ENCODE data around the gene PTPRH.
"Not testable (repeated sequence)": the region's sequence is repeated elsewhere in the genome, so short reads cannot be mapped to it uniquely, and the experiment has no call there.

PTPRH gene

GRCh38 chr19:55225415-55225958, 16.2 kb upstream of the PTPRH start:
- no peak for DNase-seq (ENCODE audit: low read depth in 2 of 2)

DNA sequence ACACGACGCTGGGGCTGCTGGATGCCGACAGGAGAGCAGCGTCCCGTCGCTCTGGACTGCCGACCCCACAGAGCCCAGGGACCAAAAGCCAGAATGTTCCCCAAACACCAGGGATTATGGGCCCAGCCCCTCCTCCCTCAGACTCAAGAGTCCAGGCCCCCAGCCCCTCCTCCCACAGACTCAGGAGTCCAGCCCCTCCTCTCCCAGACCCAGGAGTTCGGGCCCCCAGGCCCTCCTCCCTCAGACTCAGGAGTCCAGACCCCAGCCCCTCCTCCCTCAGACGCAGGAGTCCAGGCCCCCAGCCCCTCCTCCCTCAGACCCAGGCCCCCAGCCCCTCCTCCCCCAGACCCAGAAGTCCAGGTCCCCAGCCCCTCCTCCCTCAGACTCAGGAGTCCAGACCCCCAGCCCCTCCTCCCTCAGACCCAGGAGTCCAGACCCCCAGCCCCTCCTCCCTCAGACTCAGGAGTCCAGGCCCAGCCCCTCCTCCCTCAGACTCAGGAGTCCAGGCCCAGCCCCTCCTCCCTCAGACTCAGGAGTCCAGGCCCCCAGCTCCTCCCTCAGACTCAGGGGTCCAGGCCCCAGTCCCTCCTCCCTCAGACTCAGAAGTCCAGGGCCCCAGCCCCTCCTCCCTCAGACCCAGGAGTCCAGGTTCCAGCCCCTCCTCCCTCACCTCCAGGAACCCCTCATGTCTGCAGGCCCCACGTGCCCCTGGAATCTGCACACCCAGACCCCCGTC, 15.5 kb upstream of the PTPRH start:
- DNase-seq (ENCODE audit: low read depth in 2 of 2): not testable (repeated sequence)

DNA sequence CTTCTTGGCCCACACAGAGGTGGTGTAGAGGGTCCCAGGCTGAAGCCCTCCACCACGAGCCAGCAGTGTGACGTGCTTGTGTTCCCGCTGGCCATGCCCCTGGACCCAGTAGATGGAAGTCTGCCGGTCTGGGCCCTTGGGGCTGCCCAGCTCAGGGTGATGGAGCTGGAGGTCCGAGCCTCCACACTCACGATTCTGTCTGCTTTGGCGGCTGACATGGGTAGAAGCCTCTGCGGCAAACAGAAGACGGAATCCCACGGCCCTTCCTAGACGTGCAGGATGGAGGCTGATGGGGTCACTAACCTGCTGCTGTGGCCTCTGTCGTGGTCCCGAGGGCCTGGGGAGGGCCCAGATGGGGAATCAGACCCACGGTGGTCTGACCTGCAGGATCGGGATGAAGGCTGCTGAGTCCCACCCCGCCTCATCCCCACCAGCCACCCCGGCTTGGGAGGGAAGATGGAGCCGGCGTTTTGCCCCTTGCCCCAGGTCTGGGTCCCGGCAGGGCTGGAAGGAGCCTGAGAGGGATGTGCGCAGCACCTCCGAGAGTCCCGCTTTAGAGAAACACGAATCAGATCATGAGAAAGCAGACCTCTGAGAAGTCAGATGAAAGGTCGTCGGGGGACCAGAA, 14.9 kb upstream of the PTPRH start:
- no peak for DNase-seq (ENCODE audit: low read depth in 2 of 2)

DNA sequence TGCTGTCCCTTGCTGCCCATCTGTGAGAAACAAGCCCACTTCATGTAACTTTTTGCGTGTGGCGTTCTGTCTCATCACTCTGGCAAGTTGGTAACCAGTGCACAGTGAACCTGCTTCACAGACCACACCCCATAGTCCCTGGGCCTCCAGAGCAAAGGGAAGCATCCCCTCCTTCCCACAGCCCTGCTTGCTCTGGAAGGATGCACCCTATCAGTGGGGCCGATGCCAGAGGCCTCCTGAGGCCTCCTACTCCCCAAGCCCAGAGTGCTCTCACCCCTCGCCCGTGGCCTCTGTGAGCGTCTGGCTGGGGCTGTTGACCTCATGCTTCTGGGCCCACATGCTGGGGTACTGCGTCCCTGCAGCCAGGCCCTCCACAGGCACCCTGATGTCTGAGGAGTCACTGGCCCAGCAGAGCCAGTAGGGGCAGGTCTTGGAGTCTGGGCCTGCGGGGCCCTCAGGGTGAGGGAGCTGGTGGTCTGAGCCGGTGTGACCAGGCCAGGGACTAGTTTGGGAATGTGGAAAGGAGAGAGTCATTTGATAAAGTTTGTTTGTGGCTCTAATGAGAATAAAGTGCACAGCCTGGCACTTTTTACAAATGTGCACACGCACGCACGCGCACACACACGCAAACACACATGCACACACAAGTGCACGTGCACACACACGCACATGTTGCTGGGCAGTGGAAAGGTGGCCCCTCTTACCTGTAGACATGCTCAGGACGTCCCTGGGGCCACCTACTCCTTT, 14.2 kb upstream of the PTPRH start:
- DNase-seq (ENCODE audit: low read depth in 2 of 2): no peak

DNA sequence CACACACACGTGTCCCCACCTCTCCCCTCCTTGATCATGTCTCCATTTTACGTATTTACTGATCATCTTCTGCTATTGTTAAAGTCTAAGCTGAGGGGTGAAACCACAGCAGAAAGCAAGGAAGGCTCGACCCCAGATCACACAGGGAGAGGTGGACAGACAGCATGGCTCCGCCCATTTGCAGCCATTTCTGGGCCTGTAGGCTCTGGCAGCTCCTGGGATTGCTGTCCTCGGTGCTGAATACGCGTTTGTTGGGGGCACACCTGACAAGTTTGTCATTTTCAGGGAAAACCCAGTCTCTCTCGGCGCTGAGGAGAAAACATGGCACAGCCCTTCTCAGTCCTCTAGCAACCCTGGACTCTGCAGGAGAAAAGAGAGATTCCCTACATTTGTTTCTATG, 11.2 kb upstream of the PTPRH start:
- no peak for DNase-seq (ENCODE audit: low read depth in 2 of 2)

DNA sequence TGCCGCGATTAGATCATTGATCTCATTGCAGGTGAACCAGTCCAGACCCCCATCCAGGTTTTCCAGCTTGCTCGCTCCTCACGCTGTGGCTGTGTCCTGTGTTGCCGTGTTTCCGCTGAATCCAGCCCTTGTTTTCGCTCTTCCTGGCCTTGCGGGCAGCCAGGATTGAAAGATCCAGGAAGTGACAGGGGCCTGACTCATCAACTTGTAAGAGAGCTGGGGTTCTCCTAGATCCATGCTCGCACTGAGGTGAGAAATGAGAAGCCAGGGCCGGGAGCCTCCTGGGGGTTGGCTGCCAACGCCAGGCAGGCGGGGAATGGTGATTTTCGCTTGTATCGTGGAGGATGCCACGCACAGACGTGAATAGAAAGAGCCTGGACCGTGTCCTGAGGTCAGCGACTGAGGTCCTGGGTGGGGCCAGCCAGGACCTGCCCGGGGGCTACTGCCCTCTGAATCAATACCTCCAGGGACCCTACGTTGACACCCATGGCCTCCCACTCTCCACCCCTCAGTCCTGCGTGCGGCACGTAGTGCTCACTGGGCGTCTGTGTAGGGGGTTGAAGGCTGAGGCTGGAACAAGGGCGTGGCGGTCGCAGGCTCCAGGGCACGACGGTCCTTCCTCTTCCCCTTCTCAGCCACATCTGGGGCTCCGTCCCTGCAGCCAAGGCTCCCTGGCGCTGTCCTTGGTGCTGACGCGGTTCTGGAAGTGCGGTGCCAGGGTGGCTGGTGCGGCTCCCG, 7.3 kb upstream of the PTPRH start:
- no peak for DNase-seq (ENCODE audit: low read depth in 2 of 2)

DNA sequence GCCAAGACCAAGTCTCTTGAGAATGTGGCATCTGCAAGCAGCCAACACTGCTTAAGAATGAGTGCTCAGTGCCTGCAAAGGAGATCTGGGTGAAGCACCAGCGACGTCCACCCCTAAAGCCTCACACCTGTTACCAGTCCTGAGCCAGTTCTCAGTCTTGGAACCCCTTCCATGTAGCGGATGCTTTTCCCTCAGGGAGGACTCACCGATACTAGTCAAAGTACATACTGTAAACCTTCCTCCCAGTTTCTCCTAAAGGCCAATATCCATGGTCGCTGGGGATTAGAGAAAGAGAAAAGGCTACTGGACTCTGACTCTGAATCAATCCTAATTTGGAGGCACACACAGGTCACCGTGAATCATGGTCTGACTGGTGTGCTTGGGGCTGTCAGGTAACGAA, 4.2 kb upstream of the PTPRH start:
- DNase-seq (ENCODE audit: low read depth in 2 of 2): no peak

- no peak for DNase-seq (ENCODE audit: low read depth in 2 of 2)
These were observed 3.1 kb upstream of the PTPRH start for GRCh38 chr19:55212447-55212846.

GRCh38 chr19:55209693-55210472, 582 bp upstream of the PTPRH start:
- no peak for DNase-seq (ENCODE audit: low read depth in 2 of 2)

- peak; percentile 8 to 20 for DNase-seq (ENCODE audit: low read depth in 2 of 2)
These were observed 2.4 kb downstream of the PTPRH start for GRCh38 chr19:55206664-55207500.

GRCh38 chr19:55202199-55202598, 7.1 kb downstream of the PTPRH start:
- DNase-seq (ENCODE audit: low read depth in 2 of 2): not testable (repeated sequence)

DNA sequence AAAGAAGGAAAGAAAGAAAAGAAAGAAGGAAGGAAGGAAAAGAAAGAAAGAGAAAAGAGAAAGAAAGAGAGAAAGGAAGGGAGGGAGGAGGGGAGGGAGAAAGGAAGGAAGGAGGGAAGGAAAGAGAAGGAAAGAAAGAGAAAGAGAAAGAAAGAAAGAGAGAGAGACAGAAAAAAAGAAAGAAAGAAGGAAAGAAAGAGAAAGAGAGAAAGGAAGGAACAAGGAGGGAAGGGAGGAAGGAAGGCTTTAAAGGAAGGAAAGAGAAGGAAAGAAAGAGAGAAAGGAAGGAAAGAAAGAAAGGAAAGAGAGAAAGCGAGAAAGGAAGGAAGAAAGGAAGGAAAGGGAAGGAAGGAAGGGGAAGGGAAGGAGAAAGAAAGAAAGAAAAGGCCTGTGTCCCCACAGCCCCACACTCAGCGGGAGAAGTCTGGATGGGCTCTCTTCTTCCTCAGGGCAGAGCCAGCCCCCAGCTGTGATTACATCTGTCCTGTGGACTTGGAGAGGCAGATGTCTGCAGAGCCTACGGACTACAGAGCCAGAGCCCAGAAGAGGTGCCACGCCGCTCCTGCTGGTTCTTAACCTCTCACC, 9.6 kb downstream of the PTPRH start:
- DNase-seq (ENCODE audit: low read depth in 2 of 2): no peak

DNA sequence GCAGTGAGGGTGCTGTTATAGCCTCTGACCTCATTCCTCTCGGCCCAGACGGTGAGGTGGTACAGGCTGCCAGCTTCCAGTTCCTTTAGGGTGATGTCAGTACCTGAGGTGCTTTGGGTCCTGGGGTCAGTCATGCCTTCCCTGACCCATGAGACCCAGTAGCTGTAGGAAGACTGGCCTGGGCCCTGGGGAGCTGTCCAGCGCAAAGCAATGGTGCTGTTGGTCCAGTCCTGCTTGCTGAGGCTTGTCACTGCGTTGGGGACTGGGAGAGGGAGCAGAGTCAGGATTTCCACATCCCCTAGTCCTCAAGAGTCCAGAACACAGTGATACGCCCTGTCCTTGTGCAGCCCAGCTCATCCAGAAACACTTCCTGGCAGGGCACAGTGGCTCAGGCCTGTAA, 10.7 kb downstream of the PTPRH start:
- no peak for DNase-seq (ENCODE audit: low read depth in 2 of 2)

DNA sequence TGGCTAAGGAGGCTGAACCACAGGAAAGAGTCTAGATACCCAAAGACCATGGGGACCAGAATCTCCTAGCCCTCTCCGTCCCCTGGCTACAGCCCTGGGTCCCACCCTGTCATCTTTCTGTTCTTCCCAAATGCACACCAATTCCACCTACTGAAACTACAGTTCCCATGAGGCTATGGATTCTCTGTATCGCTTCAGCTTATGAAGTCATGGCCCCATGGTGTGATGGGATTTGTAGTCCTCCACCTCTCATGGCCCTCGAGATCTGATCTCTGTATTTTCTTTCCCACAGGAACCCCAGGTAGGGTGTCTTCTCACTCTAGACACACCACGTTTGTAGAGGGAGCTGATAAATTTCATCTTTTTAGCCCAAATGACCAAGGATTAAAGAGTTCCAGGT, 11.8 kb downstream of the PTPRH start:
- no peak for DNase-seq (ENCODE audit: low read depth in 2 of 2)

GRCh38 chr19:55196803-55197202, 12.5 kb downstream of the PTPRH start:
- no peak for DNase-seq (ENCODE audit: low read depth in 2 of 2)

DNA sequence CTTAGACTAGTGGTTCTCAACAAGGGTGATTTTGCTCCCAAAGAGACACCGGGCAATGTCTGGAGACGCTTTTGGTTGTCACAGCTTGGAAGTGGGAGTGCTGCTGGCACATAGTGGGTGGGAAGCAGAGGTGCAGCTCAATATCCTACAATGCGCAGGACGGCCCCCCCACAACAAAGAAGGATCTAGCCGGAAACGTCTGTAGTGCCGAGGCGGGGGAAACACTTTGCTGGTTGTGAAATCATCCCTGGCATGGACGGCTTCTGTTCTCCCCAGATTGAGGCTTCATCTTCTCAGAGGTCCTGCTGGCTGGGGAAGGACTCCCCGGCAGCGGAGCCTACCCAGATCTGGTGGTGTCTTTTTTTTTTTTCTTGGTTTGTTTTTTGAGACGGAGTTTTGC, 15.8 kb downstream of the PTPRH start:
- no peak for DNase-seq (ENCODE audit: low read depth in 2 of 2)

DNA sequence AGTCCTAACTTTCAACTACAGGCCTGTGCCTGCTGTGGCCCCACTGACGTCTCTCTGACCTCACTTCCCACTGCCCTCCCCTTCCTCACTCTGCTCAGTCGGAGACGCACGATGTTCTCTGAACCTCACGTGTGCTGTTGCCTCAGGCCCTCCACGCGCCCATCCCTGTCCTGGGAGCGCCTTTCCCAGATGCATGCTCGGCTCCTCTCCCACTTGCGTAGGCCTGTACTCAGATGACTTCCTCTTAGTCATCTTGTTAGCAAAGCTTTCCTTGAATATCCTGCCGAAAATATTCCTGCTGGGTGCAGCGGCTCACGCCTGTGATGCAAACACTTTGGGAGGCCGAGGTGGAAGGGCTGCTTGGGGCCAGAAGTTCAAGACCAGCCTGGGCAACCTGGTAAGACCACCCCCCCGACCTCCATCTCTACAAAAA, 19.9 kb downstream of the PTPRH start:
- DNase-seq (ENCODE audit: low read depth in 2 of 2): no peak

- DNase-seq (ENCODE audit: low read depth in 2 of 2): no peak
These were observed 20.7 kb downstream of the PTPRH start for GRCh38 chr19:55188625-55189024.

GRCh38 chr19:55186080-55186479, 23.2 kb downstream of the PTPRH start:
- DNase-seq (ENCODE audit: low read depth in 2 of 2): no peak

DNA sequence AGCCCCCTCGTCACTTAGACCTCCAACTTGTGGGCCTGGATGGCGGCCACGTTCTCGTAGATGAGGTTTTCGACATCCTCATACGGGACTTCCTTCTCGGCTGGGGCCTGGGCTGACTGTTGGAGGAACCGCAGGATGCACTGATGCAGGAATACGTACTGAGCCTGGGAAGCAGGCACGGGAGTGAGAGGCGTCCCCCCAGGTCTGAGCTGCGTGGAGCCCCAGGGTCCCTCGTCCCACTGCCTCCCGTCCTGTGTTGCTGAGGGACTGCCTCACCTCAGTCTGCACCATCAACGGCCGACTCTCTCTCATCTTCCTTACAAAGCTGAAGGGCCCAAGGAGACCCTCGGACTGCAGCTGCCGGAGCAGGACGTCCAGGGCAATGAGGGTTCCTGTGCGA, 27.6 kb downstream of the PTPRH start:
- DNase-seq (ENCODE audit: low read depth in 2 of 2): no peak
